ENCODE measurements around the gene HNRNPA3. TPM values are rescaled to one million over a fixed set of nuclear protein-coding genes. Genes with fewer than 3 reads are reported as not detected.

The HNRNPA3 gene
- total RNA-seq, 1 donor from 2014 or later, result 136 TPM

DNA sequence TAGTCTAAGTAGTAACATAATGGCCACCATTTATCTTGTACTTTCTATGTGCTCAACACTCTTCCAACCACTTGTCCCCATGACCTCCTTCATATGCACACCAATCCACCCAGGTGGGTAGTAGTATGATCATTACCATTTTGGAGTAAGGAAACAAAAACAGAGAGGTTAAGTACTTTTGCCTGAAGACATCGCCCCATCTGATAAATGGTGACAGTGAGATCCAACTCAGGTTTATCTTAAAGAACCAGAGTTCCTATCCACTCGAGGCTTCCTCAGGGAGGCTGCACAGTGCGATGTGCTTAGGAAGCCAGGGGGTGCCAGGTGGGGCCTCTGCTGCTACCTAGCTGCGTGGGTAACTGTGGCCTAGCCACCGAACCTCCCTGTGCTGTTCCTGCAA is 37.9 kb downstream of the HNRNPA3 start:
- no peak for DNase-seq (ENCODE audit: extremely low spot score, unreplicated experiment)
- no peaks in the 10 kb centered on the region for H3K27me3 Mint-ChIP-seq (ENCODE audit: unreplicated experiment)
- no peaks in the 10 kb centered on the region for H3K9me3 Mint-ChIP-seq (ENCODE audit: unreplicated experiment)
- H3K4me3 Mint-ChIP-seq (ENCODE audit: unreplicated experiment), result no peak overlapping the region
- H3K36me3 Mint-ChIP-seq (ENCODE audit: unreplicated experiment), result peaks cover 22% of the 10 kb centered on the region
- peaks cover 76% of the 10 kb centered on the region for H3K4me1 Mint-ChIP-seq (ENCODE audit: unreplicated experiment)
- TF ChIP-seq, protein P1, sequence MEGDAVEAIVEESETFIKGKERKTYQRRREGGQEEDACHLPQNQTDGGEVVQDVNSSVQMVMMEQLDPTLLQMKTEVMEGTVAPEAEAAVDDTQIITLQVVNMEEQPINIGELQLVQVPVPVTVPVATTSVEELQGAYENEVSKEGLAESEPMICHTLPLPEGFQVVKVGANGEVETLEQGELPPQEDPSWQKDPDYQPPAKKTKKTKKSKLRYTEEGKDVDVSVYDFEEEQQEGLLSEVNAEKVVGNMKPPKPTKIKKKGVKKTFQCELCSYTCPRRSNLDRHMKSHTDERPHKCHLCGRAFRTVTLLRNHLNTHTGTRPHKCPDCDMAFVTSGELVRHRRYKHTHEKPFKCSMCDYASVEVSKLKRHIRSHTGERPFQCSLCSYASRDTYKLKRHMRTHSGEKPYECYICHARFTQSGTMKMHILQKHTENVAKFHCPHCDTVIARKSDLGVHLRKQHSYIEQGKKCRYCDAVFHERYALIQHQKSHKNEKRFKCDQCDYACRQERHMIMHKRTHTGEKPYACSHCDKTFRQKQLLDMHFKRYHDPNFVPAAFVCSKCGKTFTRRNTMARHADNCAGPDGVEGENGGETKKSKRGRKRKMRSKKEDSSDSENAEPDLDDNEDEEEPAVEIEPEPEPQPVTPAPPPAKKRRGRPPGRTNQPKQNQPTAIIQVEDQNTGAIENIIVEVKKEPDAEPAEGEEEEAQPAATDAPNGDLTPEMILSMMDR (IDR thresholded peaks at IDR 0.05), result no peak
- peak overlapping the region; percentile 7 for H3K27ac Mint-ChIP-seq (ENCODE audit: unreplicated experiment)

GRCh38 chr2:177251165-177251542 is 38.6 kb downstream of the HNRNPA3 start:
- TF ChIP-seq, protein P1 (IDR thresholded peaks at IDR 0.05), result no peak
- Mint-ChIP-seq H3K27ac (ENCODE audit: unreplicated experiment) (peak overlapping the region; percentile 48), H3K27me3 (ENCODE audit: unreplicated experiment) (no peaks in the 10 kb centered on the region), H3K9me3 (ENCODE audit: unreplicated experiment) (no peaks in the 10 kb centered on the region), H3K4me1 (ENCODE audit: unreplicated experiment) (peaks cover 75% of the 10 kb centered on the region), H3K36me3 (ENCODE audit: unreplicated experiment) (peaks cover 22% of the 10 kb centered on the region), H3K4me3 (ENCODE audit: unreplicated experiment) (no peak overlapping the region)
- no peak for DNase-seq (ENCODE audit: extremely low spot score, unreplicated experiment)

DNA sequence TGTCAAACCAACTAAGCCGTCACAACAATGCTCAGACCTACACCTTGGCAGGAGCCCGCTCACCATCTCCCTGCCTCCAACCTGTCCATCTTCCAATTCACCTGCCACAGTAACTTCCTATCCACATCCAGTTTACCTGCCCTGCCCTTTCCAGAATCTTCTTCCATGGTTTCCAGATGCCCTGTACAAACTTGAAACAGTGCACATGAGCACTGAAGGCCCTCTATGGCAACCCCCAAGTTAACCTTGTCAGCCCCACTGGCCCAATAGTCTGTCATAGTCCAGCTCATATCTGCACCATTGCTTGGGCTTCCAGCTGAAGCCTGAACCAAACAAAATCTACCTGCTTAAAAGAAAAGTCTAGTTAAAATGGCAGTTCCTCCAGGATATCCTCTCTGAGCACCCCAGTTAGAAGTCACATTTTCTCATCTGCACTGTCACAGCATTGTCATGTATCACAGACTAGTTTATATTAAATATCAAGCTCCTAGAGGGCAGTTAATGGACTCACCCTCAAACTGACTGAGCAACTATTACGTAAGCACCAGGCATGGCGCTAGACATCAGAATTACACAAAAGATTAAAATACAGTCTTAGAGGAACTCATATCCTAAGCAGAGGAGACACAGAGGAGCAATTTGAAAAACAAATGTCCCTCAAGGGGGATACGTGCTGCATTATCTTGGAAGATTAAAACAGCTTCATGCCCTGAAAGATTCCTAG is 40.4 kb downstream of the HNRNPA3 start:
- H3K9me3 Mint-ChIP-seq (ENCODE audit: unreplicated experiment), result no peaks in the 10 kb centered on the region
- H3K4me3 Mint-ChIP-seq (ENCODE audit: unreplicated experiment), result no peak overlapping the region
- no peaks in the 10 kb centered on the region for H3K27me3 Mint-ChIP-seq (ENCODE audit: unreplicated experiment)
- peaks cover 78% of the 10 kb centered on the region for H3K4me1 Mint-ChIP-seq (ENCODE audit: unreplicated experiment)
- TF ChIP-seq, protein P1 (IDR thresholded peaks at IDR 0.05), result no peak
- peaks cover 28% of the 10 kb centered on the region for H3K36me3 Mint-ChIP-seq (ENCODE audit: unreplicated experiment)
- H3K27ac Mint-ChIP-seq (ENCODE audit: unreplicated experiment), result peak overlapping the region; percentile 48
- no peak for DNase-seq (ENCODE audit: extremely low spot score, unreplicated experiment)

DNA sequence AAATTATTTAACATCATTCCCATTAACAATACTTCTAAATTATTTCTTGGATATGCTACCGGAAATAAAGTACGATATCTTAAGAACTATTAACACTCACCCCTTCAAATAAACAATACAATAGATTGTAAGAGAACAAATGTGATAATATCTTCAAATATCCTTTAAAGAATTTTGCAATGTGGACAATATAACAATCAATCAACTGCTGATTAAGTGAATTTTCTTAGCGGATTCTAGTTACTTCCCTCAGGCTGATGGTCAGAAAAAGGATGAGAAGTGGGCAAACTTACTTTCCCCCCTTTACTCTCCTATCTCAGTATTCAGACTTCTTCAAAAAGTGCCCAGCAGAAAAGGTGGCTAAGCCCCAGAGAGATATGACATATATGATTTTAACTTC is 41.1 kb downstream of the HNRNPA3 start:
- H3K4me3 Mint-ChIP-seq (ENCODE audit: unreplicated experiment), result no peak overlapping the region
- H3K36me3 Mint-ChIP-seq (ENCODE audit: unreplicated experiment), result peaks cover 30% of the 10 kb centered on the region
- no peak overlapping the region for H3K27ac Mint-ChIP-seq (ENCODE audit: unreplicated experiment)
- H3K27me3 Mint-ChIP-seq (ENCODE audit: unreplicated experiment), result no peaks in the 10 kb centered on the region
- H3K9me3 Mint-ChIP-seq (ENCODE audit: unreplicated experiment), result no peaks in the 10 kb centered on the region
- TF ChIP-seq, protein P1 (IDR thresholded peaks at IDR 0.05), result no peak
- no peak for DNase-seq (ENCODE audit: extremely low spot score, unreplicated experiment)
- peaks cover 79% of the 10 kb centered on the region for H3K4me1 Mint-ChIP-seq (ENCODE audit: unreplicated experiment)

DNA sequence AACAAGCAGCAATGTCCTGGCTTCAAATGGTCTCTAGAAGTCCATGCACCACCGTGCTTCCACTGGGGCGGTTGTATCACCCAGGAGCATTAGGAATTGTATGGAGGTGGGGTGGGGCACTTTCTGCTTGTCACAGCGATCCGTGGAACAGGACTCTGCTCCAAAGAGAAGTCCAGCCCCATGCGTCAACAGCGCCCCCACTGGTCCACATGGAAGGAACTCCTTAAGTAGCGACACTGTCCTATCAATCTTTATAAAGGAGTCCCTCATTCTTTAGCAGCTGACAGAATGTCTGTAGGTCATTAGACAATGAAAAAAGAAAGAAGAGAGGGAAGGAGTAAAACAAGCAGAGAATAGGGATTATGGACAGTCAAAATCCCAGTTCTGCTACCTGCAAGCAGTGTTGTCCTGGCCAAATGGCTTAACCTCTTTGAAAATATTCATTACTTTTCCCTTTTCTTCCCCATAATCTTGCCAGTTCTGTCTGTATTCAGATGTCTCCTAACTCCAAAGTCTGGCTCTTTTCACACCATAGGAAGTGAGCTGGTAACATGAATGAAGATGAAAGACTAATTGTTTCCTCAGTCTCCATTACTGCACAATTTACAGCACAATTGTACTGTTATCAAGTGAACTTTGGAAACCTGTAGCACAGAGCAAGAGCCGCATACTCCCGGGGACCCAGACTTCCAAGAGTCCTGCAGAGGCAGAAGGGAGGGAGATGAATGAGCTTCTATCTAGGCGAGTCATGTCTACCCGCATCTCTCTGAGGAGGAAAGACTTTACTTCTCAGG is 42.0 kb downstream of the HNRNPA3 start:
- Mint-ChIP-seq H3K4me3 (ENCODE audit: unreplicated experiment) (no peak overlapping the region), H3K9me3 (ENCODE audit: unreplicated experiment) (no peaks in the 10 kb centered on the region), H3K27ac (ENCODE audit: unreplicated experiment) (peak overlapping the region; percentile 52), H3K36me3 (ENCODE audit: unreplicated experiment) (peaks cover 29% of the 10 kb centered on the region), H3K4me1 (ENCODE audit: unreplicated experiment) (peaks cover 84% of the 10 kb centered on the region), H3K27me3 (ENCODE audit: unreplicated experiment) (no peaks in the 10 kb centered on the region)
- DNase-seq (ENCODE audit: extremely low spot score, unreplicated experiment), result no peak
- TF ChIP-seq, protein P1 (IDR thresholded peaks at IDR 0.05), result peak; percentile 41
